ENCODE measurements around the gene PTPRE. TPM values are rescaled to one million over a fixed set of nuclear protein-coding genes. Genes with fewer than 3 reads are reported as not detected.
A peak's percentile ranks its signal among the peaks of the same experiment; 100 is the strongest.

Gene PTPRE
- total RNA-seq, 1 donor from 2014 or later = 5.4 TPM

- no peak for DNase-seq (ENCODE audit: low read depth)
- H3K4me3 ChIP-seq (ENCODE audit: low read depth, low read length) = no peak overlapping the region
- no peak for TF ChIP-seq CTCF (conservative IDR thresholded peaks at IDR 0.05; ENCODE audit: low read depth, low read length)
Observed at GRCh38 chr10:128009372-128010126, 102.6 kb downstream of the PTPRE start.

- no peak overlapping the region for H3K4me3 ChIP-seq (ENCODE audit: low read depth, low read length)
- DNase-seq (ENCODE audit: low read depth) = no peak
- peak; percentile 96 for TF ChIP-seq CTCF (conservative IDR thresholded peaks at IDR 0.05; ENCODE audit: low read depth, low read length)
Observed at GRCh38 chr10:128011059-128011979, 104.4 kb downstream of the PTPRE start.

- no peak overlapping the region for H3K4me3 ChIP-seq (ENCODE audit: low read depth, low read length)
- DNase-seq (ENCODE audit: low read depth) = no peak
- TF ChIP-seq CTCF (conservative IDR thresholded peaks at IDR 0.05; ENCODE audit: low read depth, low read length) = no peak
Observed at GRCh38 chr10:128013626-128014025, 106.7 kb downstream of the PTPRE start.

GRCh38 chr10:128014236-128014635 lies 107.3 kb downstream of the PTPRE start:
- no peak overlapping the region for H3K4me3 ChIP-seq (ENCODE audit: low read depth, low read length)
- TF ChIP-seq CTCF (conservative IDR thresholded peaks at IDR 0.05; ENCODE audit: low read depth, low read length) = no peak

GRCh38 chr10:128016423-128017060 lies 109.6 kb downstream of the PTPRE start:
- H3K4me3 ChIP-seq (ENCODE audit: low read depth, low read length) = no peak overlapping the region
- TF ChIP-seq CTCF (conservative IDR thresholded peaks at IDR 0.05; ENCODE audit: low read depth, low read length) = no peak
- DNase-seq (ENCODE audit: low read depth) = no peak

More at GRCh38 chr10:128014236-128014635, 107.3 kb downstream of the PTPRE start:
- DNase-seq (ENCODE audit: low read depth) = no peak

- no peak for DNase-seq (ENCODE audit: low read depth)
- no peak overlapping the region for H3K4me3 ChIP-seq (ENCODE audit: low read depth, low read length)
- no peak for TF ChIP-seq CTCF (conservative IDR thresholded peaks at IDR 0.05; ENCODE audit: low read depth, low read length)
Observed at GRCh38 chr10:128017822-128018221, 110.9 kb downstream of the PTPRE start.
